Measurements from ENCODE around the gene PAFAH2.
"Not testable (repeated sequence)": the region's sequence is repeated elsewhere in the genome, so short reads cannot be mapped to it uniquely, and the experiment has no call there.

PAFAH2 gene

GRCh38 chr1:26009796-26010447 lies 12.1 kb upstream of the PAFAH2 start:
- DNase-seq: no peak

- DNase-seq: no peak
Observed at GRCh38 chr1:26006710-26007109, 8.8 kb upstream of the PAFAH2 start.

GRCh38 chr1:26005434-26006105 lies 7.7 kb upstream of the PAFAH2 start:
- DNase-seq: no peak

GRCh38 chr1:26003756-26004155 lies 5.9 kb upstream of the PAFAH2 start:
- no peak for DNase-seq

GRCh38 chr1:26003262-26003661 lies 5.4 kb upstream of the PAFAH2 start:
- DNase-seq: no peak

GRCh38 chr1:25999041-25999800 lies 1.4 kb upstream of the PAFAH2 start:
- no peak for DNase-seq

GRCh38 chr1:25996966-25997827 lies 666 bp downstream of the PAFAH2 start:
- no peak for DNase-seq

GRCh38 chr1:25994402-25995150 lies 3.3 kb downstream of the PAFAH2 start:
- DNase-seq: no peak

- DNase-seq: no peak
Observed at GRCh38 chr1:25993197-25993951, 4.5 kb downstream of the PAFAH2 start.

GRCh38 chr1:25992689-25993171 lies 5.1 kb downstream of the PAFAH2 start:
- no peak for DNase-seq

GRCh38 chr1:25991937-25992688 lies 5.8 kb downstream of the PAFAH2 start:
- DNase-seq: no peak

GRCh38 chr1:25990702-25991395 lies 7.0 kb downstream of the PAFAH2 start:
- DNase-seq: no peak

GRCh38 chr1:25990251-25990650 lies 7.6 kb downstream of the PAFAH2 start:
- no peak for DNase-seq

- DNase-seq: no peak
Observed at GRCh38 chr1:25989440-25990234, 8.2 kb downstream of the PAFAH2 start.

GRCh38 chr1:25987951-25988350 lies 9.9 kb downstream of the PAFAH2 start:
- DNase-seq: no peak

GRCh38 chr1:25986773-25987172 lies 11.1 kb downstream of the PAFAH2 start:
- DNase-seq: not testable (repeated sequence)

GRCh38 chr1:25985670-25986069 lies 12.2 kb downstream of the PAFAH2 start:
- no peak for DNase-seq

- no peak for DNase-seq
Observed at GRCh38 chr1:25985171-25985570, 12.7 kb downstream of the PAFAH2 start.

- DNase-seq: no peak
Observed at GRCh38 chr1:25979210-25979609, 18.7 kb downstream of the PAFAH2 start.
